K562 (cell line): ENCODE measurements around the gene MMP24. TPM values are rescaled to one million over a fixed set of nuclear protein-coding genes. Genes with fewer than 3 reads are reported as not detected.

ENCODE experiments used
- ARID1B ChIP-seq: fragments of 450-650 bp; IDR thresholded peaks from 2 replicates; pipeline ENCODE4 v1.6.1; 2016; ENCODE audit warnings: antibody characterized with exemption, mild to moderate bottlenecking, inconsistent platforms
- ATF6 ChIP-seq: sonication (generic); formaldehyde crosslinking; IDR thresholded peaks from 2 replicates; pipeline ENCODE4 v1.4.0; 2020; ENCODE audit warnings: mild to moderate bottlenecking, missing genetic modification reagents
- CTBP1 ChIP-seq: fragments of 450-650 bp; IDR thresholded peaks from 2 replicates; pipeline ENCODE4 v1.6.1; 2016; ENCODE audit warnings: borderline replicate concordance
- E2F6 ChIP-seq, 2 experiments: IDR thresholded peaks; 2 replicates each; pipeline ENCODE4 v1.6.1; 2011; ENCODE audit warnings: borderline replicate concordance in 1 of 2, control low read depth in 1 of 2, low read depth in 1 of 2, low read length in 1 of 2, mild to moderate bottlenecking in 1 of 2, mixed read lengths in 1 of 2, moderate library complexity in 1 of 2; ENCODE audit not compliant: insufficient read depth in 1 of 2, insufficient read length in 1 of 2, poor library complexity in 1 of 2, severe bottlenecking in 1 of 2; ENCODE audit errors: extremely low read depth in 1 of 2
- GABPA ChIP-seq: fragments of 200-800 bp; sonication (Bioruptor generic); conservative IDR thresholded peaks from 2 replicates; pipeline ENCODE4 v1.6.1; 2016; ENCODE audit warnings: low read depth, missing genetic modification characterization, missing compliant biosample characterization
- GATA2 ChIP-seq: sonication (generic); formaldehyde crosslinking; IDR thresholded peaks from 2 replicates; pipeline ENCODE4 v1.4.0; 2020; ENCODE audit warnings: mild to moderate bottlenecking, missing genetic modification reagents
- HCFC1 ChIP-seq: IDR thresholded peaks from 2 replicates; pipeline ENCODE4 v1.6.1; 2012; ENCODE audit warnings: low read depth, low read length, improper control_type of control experiment
- HMBOX1 ChIP-seq: sonication (generic); IDR thresholded peaks from 2 replicates; pipeline ENCODE4 v1.6.1; 2016
- ILK ChIP-seq: fragments of 450-650 bp; IDR thresholded peaks from 2 replicates; pipeline ENCODE4 v1.6.1; 2016; ENCODE audit warnings: missing genetic modification characterization, low read depth, mild to moderate bottlenecking, missing compliant biosample characterization, moderate library complexity, borderline replicate concordance
- KAT8 ChIP-seq: fragments of 450-650 bp; IDR thresholded peaks from 2 replicates; pipeline ENCODE4 v1.6.1; 2016; ENCODE audit warnings: low read depth, mild to moderate bottlenecking
- MLLT1 ChIP-seq, 2 experiments: fragments of 450-650 bp; IDR thresholded peaks; 2 replicates each; pipeline ENCODE4 v1.6.1; 2016
- NR1H2 ChIP-seq: sonication (generic); formaldehyde crosslinking; IDR thresholded peaks from 2 replicates; pipeline ENCODE4 v1.4.0; 2020; ENCODE audit warnings: mild to moderate bottlenecking, missing genetic modification reagents
- PHF8 ChIP-seq: fragments of 200-600 bp; sonication (generic); IDR thresholded peaks from 2 replicates; pipeline ENCODE4 v1.6.1; 2012; ENCODE audit warnings: mixed run types, mild to moderate bottlenecking, inconsistent platforms, low read length, moderate library complexity, borderline replicate concordance
- RUNX1 ChIP-seq: sonication (generic); IDR thresholded peaks from 2 replicates; pipeline ENCODE4 v1.6.1; 2016; ENCODE audit warnings: antibody characterized with exemption, low read depth
- TAL1 ChIP-seq: fragments of 450-650 bp; IDR thresholded peaks from 2 replicates; pipeline ENCODE4 v1.6.1; 2016; ENCODE audit warnings: mild to moderate bottlenecking
- TCF3 ChIP-seq: sonication (generic); formaldehyde crosslinking; IDR thresholded peaks from 2 replicates; pipeline ENCODE4 v1.4.0; 2020; ENCODE audit warnings: mild to moderate bottlenecking, missing genetic modification reagents
- TGIF2 ChIP-seq: sonication (generic); formaldehyde crosslinking; IDR thresholded peaks from 2 replicates; pipeline ENCODE4 v1.8.1; 2022; ENCODE audit warnings: mild to moderate bottlenecking, missing genetic modification reagents, moderate library complexity
- TOE1 ChIP-seq, 2 experiments: fragments of 450-650 bp in 1 of 2; sonication (generic) in 1 of 2; formaldehyde crosslinking in 1 of 2; IDR thresholded peaks; 2 replicates each; pipeline versions ENCODE4 v1.7.1 to v1.8.0; 2016 to 2022; ENCODE audit warnings: borderline replicate concordance in 2 of 2, mild to moderate bottlenecking in 2 of 2, antibody characterized with exemption in 1 of 2, inconsistent platforms in 1 of 2, low read depth in 1 of 2, missing genetic modification reagents in 1 of 2, moderate library complexity in 1 of 2
- ZC3H8 ChIP-seq: fragments of 450-650 bp; IDR thresholded peaks from 2 replicates; pipeline ENCODE4 v1.6.1; 2017
- ZFPM2 ChIP-seq: fragments of 250-450 bp; sonication (Bioruptor Pico); IDR thresholded peaks from 2 replicates; pipeline ENCODE4 v1.5.1; 2022; ENCODE audit warnings: mild to moderate bottlenecking
- ZKSCAN8 ChIP-seq: fragments of 200-800 bp; sonication (Bioruptor generic); IDR thresholded peaks from 2 replicates; pipeline ENCODE4 v1.6.1; 2016; ENCODE audit warnings: missing genetic modification characterization, missing compliant biosample characterization
- ZNF3 ChIP-seq: fragments of 250-450 bp; sonication (Bioruptor Pico); IDR thresholded peaks from 2 replicates; pipeline ENCODE4 v1.5.0; 2021; ENCODE audit warnings: mild to moderate bottlenecking, moderate library complexity
- polyA plus RNA-seq, 8 experiments: library from polyadenylated mRNA; depleted of rRNA in 4 of 8; stranded (reverse) in 5 of 8; unstranded in 3 of 8; fragments of >200 nt; fragmentation: Nextera tagmentation in 2 of 8; fragmentation: Illumina TruSeq in 1 of 8; extraction: Ambion mirVana in 2 of 8; extraction: Trizol in 1 of 8; gene quantifications; 2 replicates each; pipeline versions ENCODE4 v1.2.1 to v1.2.3, GENCODE V29; 2011 to 2014; ENCODE audit warnings: inconsistent platforms in 1 of 8, missing spikeins in 1 of 8
- total RNA-seq, 7 experiments: library from RNA; depleted of rRNA in 6 of 7; stranded (reverse); fragments of >200 nt in 6 of 7; fragmentation: Illumina TruSeq in 2 of 7; extraction: Trizol in 2 of 7; gene quantifications; 2 replicates each; pipeline versions ENCODE4 v1.2.1 to v1.2.3, GENCODE V29; 2011 to 2021; ENCODE audit warnings: low replicate concordance in 1 of 7

Gene MMP24
- total and polyA plus RNA-seq, 9 of the 15 experiments (the other 6 are each of a cell fraction or from before 2014, with no cell fraction given) = 0.03 to 0.07 (median 0.03) TPM; not detected in 6

- TF ChIP-seq E2F6 (IDR thresholded peaks at IDR 0.05; ENCODE audit: borderline replicate concordance in 1 of 2, extremely low read depth in 1 of 2, insufficient read depth in 1 of 2, insufficient read length in 1 of 2, low read depth in 1 of 2, low read length in 1 of 2, poor library complexity in 1 of 2, severe bottlenecking in 1 of 2) (peak in 1 of 2 experiments; percentile 45), PHF8 (no peak), ZKSCAN8 (CRISPR knock-in tag) (no peak), ZFPM2 (CRISPR knock-in tag) (no peak), TCF3 (CRISPR knock-in tag) (peak; percentile 8; the same call in 1 of the 2 replicates), ZNF3 (CRISPR knock-in tag) (no peak), NR1H2 (CRISPR knock-in tag) (no peak), GABPA (no peak), ATF6 (CRISPR knock-in tag) (no peak), GATA2 (CRISPR knock-in tag) (no peak), ZC3H8 (no peak), MLLT1 (IDR thresholded peaks at IDR 0.05) (no peak), HCFC1 (no peak), KAT8 (no peak), ARID1B (peak; percentile 73), TAL1 (no peak), TOE1 (IDR thresholded peaks at IDR 0.05; ENCODE audit: borderline replicate concordance) (peak; percentile 62), TOE1 (CRISPR knock-in tag; IDR thresholded peaks at IDR 0.05; ENCODE audit: borderline replicate concordance, low read depth) (no peak), ILK (no peak), TGIF2 (CRISPR knock-in tag) (no peak), CTBP1 (no peak), HMBOX1 (no peak), RUNX1 (no peak)
These were observed 79.4 kb downstream of the MMP24 start (continued) for GRCh38 chr20:35305682-35306556.
